ENCODE measurements around the gene SRMS. TPM values are rescaled to one million over a fixed set of nuclear protein-coding genes. Genes with fewer than 3 reads are reported as not detected.

The SRMS gene
- total and polyA plus RNA-seq, 2 donors (not counting 1 experiment from before 2014, with no cell fraction given), result 0.17 to 0.54 TPM

DNA sequence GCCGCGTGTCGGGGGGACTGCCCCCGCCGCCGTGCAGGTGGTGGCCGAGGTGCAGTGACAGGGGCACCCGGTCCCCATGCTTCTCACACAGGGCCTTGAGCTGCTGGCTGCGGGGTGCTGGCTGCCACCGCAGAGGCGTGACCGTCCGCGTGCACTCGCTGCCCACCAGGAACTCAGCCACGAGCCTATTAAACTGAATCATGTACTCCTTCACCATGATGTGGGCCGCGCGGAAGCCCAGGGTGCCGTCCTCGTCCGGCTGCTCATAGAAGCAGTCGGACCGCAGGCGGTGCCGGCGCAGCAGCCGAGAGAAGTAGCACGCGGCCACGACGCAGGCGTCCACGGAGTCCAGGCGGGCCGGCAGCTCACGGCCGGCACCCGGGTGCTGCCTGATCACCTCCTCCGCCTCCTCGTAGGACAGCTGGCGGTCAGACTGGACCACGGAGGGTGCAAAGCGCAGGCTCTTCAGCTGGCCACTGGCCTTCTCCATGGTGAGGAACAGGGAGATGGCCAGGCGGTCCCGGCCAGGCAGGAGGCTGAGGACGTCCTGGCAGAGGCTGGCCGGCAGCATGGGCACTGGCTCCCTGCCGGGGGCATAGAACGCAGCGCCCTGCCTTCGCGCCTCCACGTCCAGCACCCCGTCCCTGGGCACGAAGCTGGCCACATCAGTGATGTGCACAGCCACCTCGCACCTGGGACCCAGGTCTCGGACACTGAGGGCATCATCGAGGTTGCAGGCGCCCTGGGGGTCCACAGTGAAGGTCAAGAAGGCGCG is 16.7 kb upstream of the SRMS start:
- Histone ChIP-seq H3K36me3 (replicated peaks in 1 of 2; ENCODE audit: control extremely low read depth in 1 of 2, control insufficient read depth in 1 of 2, extremely low read depth in 1 of 2, insufficient read depth in 2 of 2, low read length in 1 of 2) (peaks cover 0 to 59% of the 10 kb centered on the region in 2 experiments), H4K20me1 (ENCODE audit: control insufficient read depth, insufficient read depth, low read length, poor library complexity, severe bottlenecking) (peaks cover 94% of the 10 kb centered on the region), H3K4me3 (ENCODE audit: control extremely low read depth in 1 of 5, extremely low read depth in 1 of 5, insufficient read depth in 1 of 5, low read depth in 2 of 5, low read length in 4 of 5) (no peak overlapping the region), H3K27ac (ENCODE audit: low read length in 2 of 2) (no peak overlapping the region), H3K79me2 (ENCODE audit: control insufficient read depth, insufficient read depth, low read length) (peaks cover 7% of the 10 kb centered on the region), H3K4me2 (replicated peaks; ENCODE audit: low read depth, low read length, poor library complexity, severe bottlenecking) (no peak overlapping the region), H3K9ac (ENCODE audit: low read length) (no peak overlapping the region), H2AFZ (ENCODE audit: insufficient read depth, low read depth, low read length, poor library complexity, severe bottlenecking) (no peak overlapping the region), H3K27me3 (replicated peaks in 1 of 4; ENCODE audit: control extremely low read depth in 1 of 4, control insufficient read depth in 3 of 4, insufficient read depth in 4 of 4, low read length in 3 of 4) (no peaks in the 10 kb centered on the region), H3K9me3 (ENCODE audit: control extremely low read depth in 1 of 3, control insufficient read depth in 2 of 3, insufficient read depth in 1 of 3, low read length in 2 of 3) (peaks cover 0 to 9% (median 0%) of the 10 kb centered on the region in 3 donors), H3K4me1 (ENCODE audit: control insufficient read depth in 2 of 2, insufficient read depth in 2 of 2, low read length in 2 of 2) (peaks cover 26 to 34% of the 10 kb centered on the region in 2 donors)
- Mint-ChIP-seq H3K9me3 (ENCODE audit: insufficient read depth) (no peaks in the 10 kb centered on the region), H3K4me1 (peaks cover 27% of the 10 kb centered on the region), H3K27me3 (no peaks in the 10 kb centered on the region), H3K27ac (no peak overlapping the region), H3K4me3 (no peak overlapping the region)
- ChIA-PET CTCF (no interaction called here), POLR2A (interaction anchor here (1.6 kb wide), 2 partner anchors 9 to 11 kb away, joined by 3 to 4 read pairs; no protein-coding TSS in a partner anchor)
- DNase-seq, result no peak
- WGBS (ENCODE audit: insufficient coverage), result 97% methylated on average over 61 of the region's 62 CpGs
- no peak for ATAC-seq (ENCODE audit: low read depth)
- intact Hi-C loops (cut with micrococcal nuclease), result no loop called here
- TF ChIP-seq CTCF (IDR thresholded peaks at IDR 0.05) (no peak), EZH2 (IDR thresholded peaks at IDR 0.05; ENCODE audit: borderline replicate concordance, insufficient read depth, low read depth, low read length, poor library complexity, severe bottlenecking) (no peak)
